IMR-90 (cell line): ENCODE measurements around the gene NUBP2. TPM values are rescaled to one million over a fixed set of nuclear protein-coding genes. Genes with fewer than 3 reads are reported as not detected.
A peak's percentile ranks its signal among the peaks of the same experiment; 100 is the strongest.

Experiments
- ATAC-seq: fragments of 200-7000 bp; cut with Tn5 transposase; 2 replicates; pipeline ENCODE4 v1.9.1; 2020; ENCODE audit warnings: low read depth, mild to moderate bottlenecking, moderate library complexity
- BruUV-seq: library from RNA; stranded (reverse); fragments of 400-500 nt; replicated peaks from 2 replicates; lab custom pipeline; 2021; lab: Mats Ljungman, UMichigan
- CTCF ChIA-PET: fragments of 300-600 bp; formaldehyde crosslinking; extraction: SDS; loops from one replicate; lab custom pipeline; 2021; ENCODE audit warnings: antibody characterized with exemption; lab: Yijun Ruan, JAX
- POLR2A ChIA-PET: fragments of 300-600 bp; sonication (Branson Sonifier 250); formaldehyde crosslinking; loops from one replicate; lab custom pipeline; 2022; ENCODE audit warnings: antibody characterized with exemption; ENCODE audit not compliant: unreplicated experiment; lab: Charles Lee
- DNase-seq: peaks from one replicate; pipeline ENCODE4 v3.0.0; 2013
- H2AFZ ChIP-seq: replicated peaks from 2 replicates; pipeline ENCODE3; 2013; ENCODE audit warnings: low read length, mild to moderate bottlenecking; ENCODE audit not compliant: poor library complexity
- H2AK5ac ChIP-seq: 2 replicates; pipeline ENCODE4 v1.6.1; 2013; ENCODE audit warnings: low read depth, low read length, inconsistent platforms
- H2AK9ac ChIP-seq: replicated peaks from 2 replicates; pipeline ENCODE3; 2013; ENCODE audit warnings: mild to moderate bottlenecking, low read depth, low read length, moderate library complexity; ENCODE audit not compliant: poor library complexity
- H2BK120ac ChIP-seq: 2 replicates; pipeline ENCODE4 v1.6.1; 2013; ENCODE audit warnings: low read depth, low read length, inconsistent platforms
- H2BK15ac ChIP-seq: 3 replicates; pipeline ENCODE4 v1.6.1; 2013; ENCODE audit warnings: low read depth, low read length, inconsistent platforms
- H2BK20ac ChIP-seq: 2 replicates; pipeline ENCODE4 v1.6.1; 2013; ENCODE audit warnings: low read depth, mild to moderate bottlenecking, inconsistent platforms, low read length, moderate library complexity
- H2BK5ac ChIP-seq: 2 replicates; pipeline ENCODE4 v1.6.1; 2013; ENCODE audit warnings: mild to moderate bottlenecking, low read depth, low read length, inconsistent platforms; ENCODE audit not compliant: poor library complexity, severe bottlenecking
- H3K14ac ChIP-seq: replicated peaks from 2 replicates; pipeline ENCODE4 v1.6.1; 2013; ENCODE audit warnings: low read depth, low read length, inconsistent platforms
- H3K18ac ChIP-seq: 2 replicates; pipeline ENCODE4 v1.6.1; 2013; ENCODE audit warnings: low read depth, low read length, control low read depth
- H3K23ac ChIP-seq: 2 replicates; pipeline ENCODE4 v1.6.1; 2013; ENCODE audit warnings: low read depth, low read length, inconsistent platforms
- H3K27ac ChIP-seq: 2 replicates; pipeline ENCODE4 v1.5.1; 2013; ENCODE audit warnings: mild to moderate bottlenecking, control low read depth, low read length; ENCODE audit not compliant: insufficient read depth
- H3K27me3 ChIP-seq: 2 replicates; pipeline ENCODE4 v1.6.1; 2013; ENCODE audit warnings: low read length; ENCODE audit not compliant: control insufficient read depth, insufficient read depth
- H3K36me3 ChIP-seq: 2 replicates; pipeline ENCODE4 v1.6.1; 2013; ENCODE audit warnings: low read length, mixed read lengths; ENCODE audit not compliant: control insufficient read depth, insufficient read depth
- H3K4ac ChIP-seq: 2 replicates; pipeline ENCODE4 v1.6.1; 2013; ENCODE audit warnings: low read depth, low read length, inconsistent platforms
- H3K4me1 ChIP-seq: 2 replicates; pipeline ENCODE4 v1.6.1; 2013; ENCODE audit warnings: low read length, mixed read lengths; ENCODE audit not compliant: control insufficient read depth, insufficient read depth
- H3K4me2 ChIP-seq: 2 replicates; pipeline ENCODE4 v1.6.1; 2013; ENCODE audit warnings: low read depth, mild to moderate bottlenecking, control low read depth, low read length, moderate library complexity
- H3K4me3 ChIP-seq: 2 replicates; pipeline ENCODE4 v1.5.1; 2013; ENCODE audit warnings: low read depth, mild to moderate bottlenecking, control low read depth, low read length, moderate library complexity; ENCODE audit not compliant: insufficient read depth
- H3K56ac ChIP-seq: 2 replicates; pipeline ENCODE4 v1.6.1; 2013; ENCODE audit warnings: low read length, inconsistent platforms; ENCODE audit not compliant: insufficient read depth; ENCODE audit errors: extremely low read depth
- H3K79me1 ChIP-seq, 2 experiments: 2 replicates each; pipeline ENCODE4 v1.6.1; 2013; ENCODE audit warnings: low read length in 2 of 2, inconsistent platforms in 1 of 2, low read depth in 1 of 2
- H3K9ac ChIP-seq: 2 replicates; pipeline ENCODE4 v1.6.1; 2013; ENCODE audit warnings: low read depth, low read length, control low read depth
- H3K9me1 ChIP-seq: 2 replicates; pipeline ENCODE4 v1.6.1; 2013; ENCODE audit warnings: low read length, inconsistent platforms; ENCODE audit not compliant: insufficient read depth
- H3K9me3 ChIP-seq: 2 replicates; pipeline ENCODE4 v1.6.1; 2013; ENCODE audit warnings: low read length; ENCODE audit not compliant: control insufficient read depth, insufficient read depth
- H4K20me1 ChIP-seq: 2 replicates; pipeline ENCODE4 v1.6.1; 2013; ENCODE audit warnings: low read length, inconsistent platforms; ENCODE audit not compliant: insufficient read depth
- H4K5ac ChIP-seq: 2 replicates; pipeline ENCODE4 v1.6.1; 2013; ENCODE audit warnings: mild to moderate bottlenecking, low read depth, low read length, control low read depth
- H4K8ac ChIP-seq, 2 experiments: 2 replicates each; pipeline ENCODE4 v1.6.1; 2013; ENCODE audit warnings: low read depth in 2 of 2, low read length in 2 of 2, control low read depth in 1 of 2, inconsistent platforms in 1 of 2
- H4K91ac ChIP-seq: 2 replicates; pipeline ENCODE4 v1.6.1; 2013; ENCODE audit warnings: low read depth, low read length, inconsistent platforms; ENCODE audit not compliant: insufficient read depth
- CTCF ChIP-seq: conservative IDR thresholded peaks from 2 replicates; pipeline ENCODE4 v1.5.1; 2012; ENCODE audit warnings: mild to moderate bottlenecking, low read depth, low read length, improper control_type of control experiment
- FOS ChIP-seq: fragments of 150-350 bp; IDR thresholded peaks from 2 replicates; pipeline ENCODE4 v1.6.1; 2016; ENCODE audit warnings: low read depth, low read length
- MAZ ChIP-seq: IDR thresholded peaks from 2 replicates; pipeline ENCODE4 v1.6.1; 2012; ENCODE audit warnings: low read depth, mild to moderate bottlenecking, low read length, improper control_type of control experiment, moderate library complexity, borderline replicate concordance
- NFE2L2 ChIP-seq: fragments of 150-350 bp; IDR thresholded peaks from 2 replicates; pipeline ENCODE4 v1.6.1; 2016; ENCODE audit warnings: low read depth, mild to moderate bottlenecking, low read length
- RCOR1 ChIP-seq: IDR thresholded peaks from 2 replicates; pipeline ENCODE4 v1.6.1; 2012; ENCODE audit warnings: mild to moderate bottlenecking, low read length, improper control_type of control experiment; ENCODE audit not compliant: insufficient replicate concordance
- USF2 ChIP-seq: fragments of 150-350 bp; IDR thresholded peaks from 2 replicates; pipeline ENCODE4 v1.6.1; 2017; ENCODE audit warnings: mild to moderate bottlenecking, antibody characterized with exemption, low read length, low read depth
- WGBS, 2 experiments: methylation state at CpG; one replicate each; pipeline versions ENCODE4 v1.1.5 to v1.1.7; 2013; ENCODE audit warnings: missing lambda C conversion rate in 2 of 2; ENCODE audit not compliant: insufficient read length in 1 of 2; ENCODE audit errors: extremely low coverage in 2 of 2; 5-methylcytosine and 5-hydroxymethylcytosine counted together
- dilution Hi-C: fragments of 300-500 bp; cut with HindIII; formaldehyde crosslinking; loops from one replicate; pipeline ENCODE4 v1.14.3; 2018; ENCODE audit warnings: low sequenced_read_pairs; ENCODE audit not compliant: unreplicated experiment
- in situ Hi-C: fragments of 300-500 bp; cut with MboI; formaldehyde crosslinking; loops from 3 replicates; pipeline ENCODE4 v1.14.3; 2019; ENCODE audit warnings: low sequenced_read_pairs, inconsistent platforms, mixed read lengths
- intact Hi-C: fragments of 100-400 bp; cut with micrococcal nuclease; formaldehyde crosslinking; loops from 2 replicates; pipeline ENCODE4 v1.10.0; 2022
- polyA plus RNA-seq, 3 experiments: library from polyadenylated mRNA; depleted of rRNA; stranded (reverse); fragments of >200 nt; gene quantifications; 2 replicates each; pipeline ENCODE4 v1.2.3, GENCODE V29; 2012; ENCODE audit warnings: low replicate concordance in 1 of 3
- total RNA-seq: library from RNA; depleted of rRNA; stranded (reverse); fragments of >200 nt; gene quantifications from 2 replicates; pipeline ENCODE4 v1.2.3, GENCODE V29; 2012

The NUBP2 gene
- total and polyA plus RNA-seq, 2 of the 4 experiments (the other 2 are of a cell fraction): 62.6 to 131 TPM

GRCh38 chr16:1778200-1779179 is 4.3 kb upstream of the NUBP2 start (continued):
- TF ChIP-seq CTCF: no peak

- no TSS peak for BruUV-seq
- peak overlapping the region; percentile 52 for H2AK9ac ChIP-seq
- H2BK15ac ChIP-seq: no peak overlapping the region
- H3K4me2 ChIP-seq: no peak overlapping the region
- H2BK120ac ChIP-seq: no peak overlapping the region
- no peaks in the 10 kb centered on the region for H3K9me3 ChIP-seq
- DNase-seq (no peak), ATAC-seq (no peak)
- no peak overlapping the region for H4K5ac ChIP-seq
- no peak overlapping the region for H4K91ac ChIP-seq
- no peak overlapping the region for H3K4ac ChIP-seq
- 89% methylated on average over 3 of the region's 8 CpGs; no CpG with 5 or more reads in 1 of the 2 experiments for WGBS, 2 experiments
- H3K18ac ChIP-seq: no peak overlapping the region
- no peak overlapping the region for H3K14ac ChIP-seq
- dilution Hi-C loops (no loop called here), intact Hi-C loops (no loop called here), in situ Hi-C loops (no loop called here)
- CTCF ChIA-PET: no interaction called here
- no peak overlapping the region for H4K8ac ChIP-seq
- POLR2A ChIA-PET: no interaction called here
- no peak for TF ChIP-seq MAZ
- TF ChIP-seq USF2: no peak
- no peak for TF ChIP-seq NFE2L2
- no peak for TF ChIP-seq RCOR1
- TF ChIP-seq FOS: no peak
- no peaks in the 10 kb centered on the region for H3K27me3 ChIP-seq
- H2AFZ ChIP-seq: peak overlapping the region; percentile 51
- H2BK5ac ChIP-seq: no peak overlapping the region
- H3K4me3 ChIP-seq: no peak overlapping the region
- H3K79me1 ChIP-seq: peaks cover 14 to 60% of the 10 kb centered on the region in 2 experiments
- no peak overlapping the region for H3K27ac ChIP-seq
- no peak overlapping the region for H3K23ac ChIP-seq
- no peak overlapping the region for H3K9ac ChIP-seq
- H3K4me1 ChIP-seq: peaks cover 8% of the 10 kb centered on the region
- no peak overlapping the region for H2AK5ac ChIP-seq
- H3K9me1 ChIP-seq: peaks cover 10% of the 10 kb centered on the region; the same call in 1 of the 2 replicates
- no peak overlapping the region for H3K56ac ChIP-seq
- H2BK20ac ChIP-seq: no peak overlapping the region
- H3K36me3 ChIP-seq: peaks cover 31% of the 10 kb centered on the region
- peaks cover 16% of the 10 kb centered on the region for H4K20me1 ChIP-seq
Observed at GRCh38 chr16:1779234-1779701, 3.5 kb upstream of the NUBP2 start.
